Measurements from ENCODE around the gene AP2A2.
A peak's percentile ranks its signal among the peaks of the same experiment; 100 is the strongest.

Gene AP2A2

GRCh38 chr11:890794-891540 lies 34.7 kb upstream of the AP2A2 start:
- TF ChIP-seq JUND (IDR thresholded peaks at IDR 0.05; ENCODE audit: low read depth), result no peak
- no peak for DNase-seq (ENCODE audit: low read depth in 1 of 2, low spot score in 1 of 2)
- in situ Hi-C loops (cut with HindIII; ENCODE audit: low pct_unique_long_range_greater_than_20kb, low sequenced_read_pairs), result no loop called here

- DNase-seq (ENCODE audit: low read depth in 1 of 2, low spot score in 1 of 2), result no peak
- TF ChIP-seq JUND (IDR thresholded peaks at IDR 0.05; ENCODE audit: low read depth), result no peak
- in situ Hi-C loops (cut with HindIII; ENCODE audit: low pct_unique_long_range_greater_than_20kb, low sequenced_read_pairs), result no loop called here
Measured at GRCh38 chr11:893008-893654, 32.5 kb upstream of the AP2A2 start.

- no peak for TF ChIP-seq JUND (IDR thresholded peaks at IDR 0.05; ENCODE audit: low read depth)
- in situ Hi-C loops (cut with HindIII; ENCODE audit: low pct_unique_long_range_greater_than_20kb, low sequenced_read_pairs), result no loop called here
- no peak for DNase-seq (ENCODE audit: low read depth in 1 of 2, low spot score in 1 of 2)
Measured at GRCh38 chr11:894575-895201, 31.0 kb upstream of the AP2A2 start.

- TF ChIP-seq JUND (IDR thresholded peaks at IDR 0.05; ENCODE audit: low read depth), result no peak
- DNase-seq (ENCODE audit: low read depth in 1 of 2, low spot score in 1 of 2), result no peak
- in situ Hi-C loops (cut with HindIII; ENCODE audit: low pct_unique_long_range_greater_than_20kb, low sequenced_read_pairs), result no loop called here
Measured at GRCh38 chr11:895331-896110, 30.1 kb upstream of the AP2A2 start.

- in situ Hi-C loops (cut with HindIII; ENCODE audit: low pct_unique_long_range_greater_than_20kb, low sequenced_read_pairs), result no loop called here
- no peak for DNase-seq (ENCODE audit: low read depth in 1 of 2, low spot score in 1 of 2)
- no peak for TF ChIP-seq JUND (IDR thresholded peaks at IDR 0.05; ENCODE audit: low read depth)
Measured at GRCh38 chr11:897253-898142, 28.2 kb upstream of the AP2A2 start.

- in situ Hi-C loops (cut with HindIII; ENCODE audit: low pct_unique_long_range_greater_than_20kb, low sequenced_read_pairs), result no loop called here
- DNase-seq (ENCODE audit: low read depth in 1 of 2, low spot score in 1 of 2), result peak in 1 of 2 experiments; percentile 41
- no peak for TF ChIP-seq JUND (IDR thresholded peaks at IDR 0.05; ENCODE audit: low read depth)
Measured at GRCh38 chr11:898143-898511, 27.5 kb upstream of the AP2A2 start.

- in situ Hi-C loops (cut with HindIII; ENCODE audit: low pct_unique_long_range_greater_than_20kb, low sequenced_read_pairs), result no loop called here
- TF ChIP-seq JUND (IDR thresholded peaks at IDR 0.05; ENCODE audit: low read depth), result no peak
- no peak for DNase-seq (ENCODE audit: low read depth in 1 of 2, low spot score in 1 of 2)
Measured at GRCh38 chr11:898540-899190, 27.0 kb upstream of the AP2A2 start.

- in situ Hi-C loops (cut with HindIII; ENCODE audit: low pct_unique_long_range_greater_than_20kb, low sequenced_read_pairs), result no loop called here
- DNase-seq (ENCODE audit: low read depth in 1 of 2, low spot score in 1 of 2), result no peak
- no peak for TF ChIP-seq JUND (IDR thresholded peaks at IDR 0.05; ENCODE audit: low read depth)
Measured at GRCh38 chr11:899724-900123, 25.9 kb upstream of the AP2A2 start.

GRCh38 chr11:900545-900944 lies 25.1 kb upstream of the AP2A2 start:
- in situ Hi-C loops (cut with HindIII; ENCODE audit: low pct_unique_long_range_greater_than_20kb, low sequenced_read_pairs), result no loop called here
- no peak for DNase-seq (ENCODE audit: low read depth in 1 of 2, low spot score in 1 of 2)
- TF ChIP-seq JUND (IDR thresholded peaks at IDR 0.05; ENCODE audit: low read depth), result no peak

GRCh38 chr11:901452-902061 lies 24.1 kb upstream of the AP2A2 start:
- no peak for TF ChIP-seq JUND (IDR thresholded peaks at IDR 0.05; ENCODE audit: low read depth)
- in situ Hi-C loops (cut with HindIII; ENCODE audit: low pct_unique_long_range_greater_than_20kb, low sequenced_read_pairs), result no loop called here
- no peak for DNase-seq (ENCODE audit: low read depth in 1 of 2, low spot score in 1 of 2)

- DNase-seq (ENCODE audit: low read depth in 1 of 2, low spot score in 1 of 2), result no peak
- in situ Hi-C loops (cut with HindIII; ENCODE audit: low pct_unique_long_range_greater_than_20kb, low sequenced_read_pairs), result no loop called here
- no peak for TF ChIP-seq JUND (IDR thresholded peaks at IDR 0.05; ENCODE audit: low read depth)
Measured at GRCh38 chr11:904380-904779, 21.3 kb upstream of the AP2A2 start.
